Frontal cortex (tissue), 4 donors: ENCODE results near the gene AGBL4. TPM values are rescaled to one million over a fixed set of nuclear protein-coding genes. Genes with fewer than 3 reads are reported as not detected.
"Not testable (repeated sequence)": the region's sequence is repeated elsewhere in the genome, so short reads cannot be mapped to it uniquely, and the experiment has no call there.

Source experiments
- DNase-seq, 2 donors: peaks; one replicate each; pipeline ENCODE4 v3.0.0; 2012; ENCODE audit warnings: low spot score in 2 of 2
- FAIRE-seq: peaks from 2 replicates; lab custom pipeline; 2012; peaks lifted over from hg19 to GRCh38; lab: Jason Lieb, UNC
- total RNA-seq: library from RNA; depleted of rRNA; stranded (reverse); fragments of >200 nt; gene quantifications from one replicate; pipeline ENCODE4 v1.2.3, GENCODE V29; 2014
- donor health status: control.
- donor health status: control.
- donor health status: control.

The AGBL4 gene
- total RNA-seq, 1 donor from 2014 or later, result 3.3 TPM

GRCh38 chr1:49098866-49099265 lies 924.9 kb downstream of the AGBL4 start:
- FAIRE-seq, result no peak
- no peak for DNase-seq

GRCh38 chr1:49086327-49086726 lies 937.4 kb downstream of the AGBL4 start:
- DNase-seq (no peak), FAIRE-seq (no peak)

GRCh38 chr1:49085079-49085478 lies 938.7 kb downstream of the AGBL4 start:
- DNase-seq (no peak), FAIRE-seq (no peak)

DNA sequence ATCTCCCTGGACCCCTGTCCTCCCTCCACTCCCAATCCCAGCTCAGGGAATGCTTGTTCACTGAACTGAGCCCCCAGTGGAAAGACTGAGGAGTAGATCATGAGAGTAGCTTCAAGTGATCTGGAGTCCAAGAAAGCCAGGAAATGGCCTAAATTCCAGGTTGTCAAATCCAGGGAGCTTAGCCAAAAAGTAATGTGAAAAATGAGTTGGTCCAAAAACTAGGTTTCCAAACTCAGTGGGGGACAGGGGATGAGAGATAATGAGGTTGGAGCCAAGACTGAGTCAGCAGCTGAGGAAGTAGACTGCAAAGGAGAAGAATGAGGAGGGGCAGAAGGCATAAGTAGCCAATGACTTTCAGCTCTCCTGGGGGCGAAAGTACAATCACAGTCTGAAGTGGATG lies 963.0 kb downstream of the AGBL4 start:
- FAIRE-seq (no peak), DNase-seq (no peak)

DNA sequence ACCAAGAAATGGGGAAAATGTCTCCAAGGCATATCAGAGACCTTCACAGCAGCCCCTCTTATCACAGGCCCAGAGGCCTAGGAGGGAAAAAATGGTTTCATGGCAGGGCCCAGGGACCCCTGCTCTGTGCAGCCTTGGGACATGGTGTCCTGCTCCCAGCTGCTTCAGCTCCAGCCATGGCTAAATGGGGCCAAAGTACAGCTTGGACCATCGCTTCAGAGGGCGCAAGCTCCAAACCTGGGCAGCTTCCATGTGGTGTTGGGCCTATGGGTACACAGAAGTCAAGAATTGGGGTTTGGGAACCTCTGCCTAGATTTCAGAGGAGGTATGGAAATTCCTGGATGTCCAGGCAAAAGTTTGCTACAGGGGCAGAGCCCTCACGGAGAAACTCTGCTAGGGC lies 964.7 kb downstream of the AGBL4 start:
- DNase-seq (no peak), FAIRE-seq (no peak)

- DNase-seq (no peak), FAIRE-seq (no peak)
Measured at GRCh38 chr1:49052102-49052501, 971.7 kb downstream of the AGBL4 start.

DNA sequence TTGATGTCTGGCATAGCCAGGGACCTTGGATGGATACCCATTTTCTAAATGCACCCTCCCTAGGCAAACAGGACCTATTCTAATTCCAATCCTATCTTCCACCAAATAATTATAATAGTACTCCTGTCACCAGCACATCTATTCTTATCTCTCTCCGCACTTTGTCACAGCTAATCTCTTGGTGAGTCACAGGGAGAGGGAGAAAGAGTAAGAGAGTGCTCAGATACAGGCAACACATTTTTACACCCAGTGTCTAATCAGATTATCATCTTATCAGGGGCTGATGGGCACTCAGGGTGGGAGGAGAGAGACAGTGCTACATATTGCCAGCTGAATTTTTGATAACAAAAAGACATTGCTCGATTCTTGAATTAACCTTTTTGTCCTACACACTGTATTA lies 972.1 kb downstream of the AGBL4 start:
- FAIRE-seq (no peak), DNase-seq (no peak)

DNA sequence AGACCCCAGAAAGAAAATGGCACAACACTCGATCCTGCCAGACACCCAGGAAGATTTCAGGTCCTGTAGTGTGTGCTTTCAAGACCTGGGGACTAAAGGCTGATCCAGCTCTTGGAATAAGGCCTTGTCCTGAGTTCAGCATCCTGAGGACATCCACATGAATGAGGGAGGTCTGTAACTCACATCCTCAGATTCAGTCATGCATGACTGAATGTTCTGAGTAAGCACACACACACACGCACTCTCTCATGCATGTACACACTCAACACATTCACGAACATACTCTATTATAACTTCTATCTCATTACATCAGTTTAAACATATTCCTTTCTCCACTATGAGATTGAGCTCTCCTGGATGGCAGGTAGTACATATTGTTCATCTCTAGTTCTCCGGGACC lies 973.7 kb downstream of the AGBL4 start:
- FAIRE-seq (no peak), DNase-seq (no peak)

DNA sequence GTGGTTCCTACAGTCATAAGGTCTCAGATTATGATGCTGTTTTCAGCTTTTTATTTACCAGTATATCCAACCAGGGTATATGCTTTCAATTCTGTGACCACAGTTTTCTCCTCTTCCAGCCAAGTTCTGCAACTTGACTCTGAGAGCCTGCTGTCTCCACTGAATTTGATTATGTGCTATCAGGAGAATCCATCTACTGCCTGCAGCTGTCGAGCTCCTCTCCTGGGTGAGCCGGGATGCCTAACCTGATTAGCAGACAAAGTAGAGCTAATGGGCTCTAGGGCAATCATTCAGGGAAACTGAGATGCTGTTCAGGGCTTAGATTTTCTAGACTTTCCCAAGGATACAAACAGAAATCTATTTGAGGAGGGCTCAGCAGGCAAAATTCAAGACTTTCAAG lies 975.6 kb downstream of the AGBL4 start:
- no peak for DNase-seq
- FAIRE-seq, result no peak

DNA sequence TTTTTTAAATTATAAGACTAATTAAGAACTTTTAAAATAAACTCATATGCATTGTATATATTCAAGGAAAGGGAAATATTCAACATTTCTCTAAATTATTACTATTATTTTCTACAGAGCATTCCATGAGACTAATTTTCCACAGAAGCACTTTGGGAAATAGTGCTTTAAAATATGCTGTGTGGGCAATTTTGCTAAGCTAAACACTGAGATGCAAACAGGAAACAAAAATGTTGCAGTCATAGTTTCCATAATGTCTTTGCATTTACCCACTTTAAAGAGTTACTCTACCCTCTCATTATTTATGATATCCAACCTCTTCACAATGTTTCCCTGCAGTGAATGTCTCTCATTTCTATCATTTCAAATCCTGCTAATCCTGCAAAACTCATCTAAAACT lies 977.4 kb downstream of the AGBL4 start:
- DNase-seq (no peak), FAIRE-seq (no peak)

DNA sequence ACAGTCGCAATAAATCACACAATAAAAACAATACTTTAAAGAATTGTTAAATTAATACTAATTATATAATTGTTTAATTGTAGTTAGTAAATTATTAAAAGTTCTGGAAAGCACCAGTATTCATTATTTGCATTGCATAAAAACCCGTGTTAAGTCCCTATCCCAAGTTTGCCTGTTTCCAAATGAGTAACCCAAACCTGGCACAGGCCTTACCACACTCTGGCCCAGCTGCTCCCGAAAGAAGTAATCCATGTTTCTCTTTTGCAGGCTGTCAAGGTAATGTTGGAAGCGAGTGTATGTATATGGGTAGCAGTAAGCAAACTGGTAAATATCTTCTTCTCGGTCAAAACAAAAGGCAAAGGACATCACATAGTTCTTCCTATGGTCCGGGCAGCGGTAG lies 978.4 kb downstream of the AGBL4 start:
- FAIRE-seq (no peak), DNase-seq (no peak)

GRCh38 chr1:49036700-49037099 lies 987.1 kb downstream of the AGBL4 start:
- FAIRE-seq, result no peak

GRCh38 chr1:49028396-49028795 lies 995.4 kb downstream of the AGBL4 start:
- no peak for FAIRE-seq
- DNase-seq, result no peak

More at GRCh38 chr1:49036700-49037099, 987.1 kb downstream of the AGBL4 start:
- DNase-seq, result no peak

DNA sequence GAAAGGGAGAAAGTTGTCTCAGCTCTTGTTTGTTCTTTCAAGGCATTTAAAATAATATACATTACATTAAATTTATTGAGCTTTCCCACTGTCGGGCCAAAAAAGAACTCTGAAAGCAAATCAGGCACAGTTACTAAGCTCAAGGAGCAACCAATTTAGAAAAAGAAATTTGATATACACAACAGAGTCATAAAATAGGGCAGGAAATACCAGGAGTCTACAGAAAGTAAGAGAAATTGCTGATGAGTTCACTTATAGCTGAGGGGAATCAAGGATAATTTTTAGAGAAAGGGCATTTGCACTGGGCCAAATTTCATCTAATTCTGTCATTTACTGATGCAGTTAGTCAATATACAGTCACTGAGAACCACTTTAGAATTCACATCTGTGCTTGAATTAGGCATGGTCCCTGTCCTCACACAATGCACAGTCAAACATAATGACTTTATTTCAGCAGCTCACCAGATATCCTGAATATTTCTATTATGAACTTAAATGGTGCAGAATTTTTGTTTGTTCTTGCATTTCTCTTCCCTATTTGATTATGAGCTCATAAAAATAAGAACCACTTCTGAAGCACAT lies 997.4 kb downstream of the AGBL4 start:
- DNase-seq (no peak), FAIRE-seq (no peak)

GRCh38 chr1:49016030-49016977 lies 1007.5 kb downstream of the AGBL4 start:
- DNase-seq (no peak), FAIRE-seq (no peak)

- FAIRE-seq (no peak), DNase-seq (no peak)
Measured at GRCh38 chr1:49013079-49013478, 1010.7 kb downstream of the AGBL4 start.

- FAIRE-seq, result not testable (repeated sequence)
Measured at GRCh38 chr1:49002981-49003380, 1020.8 kb downstream of the AGBL4 start.

DNA sequence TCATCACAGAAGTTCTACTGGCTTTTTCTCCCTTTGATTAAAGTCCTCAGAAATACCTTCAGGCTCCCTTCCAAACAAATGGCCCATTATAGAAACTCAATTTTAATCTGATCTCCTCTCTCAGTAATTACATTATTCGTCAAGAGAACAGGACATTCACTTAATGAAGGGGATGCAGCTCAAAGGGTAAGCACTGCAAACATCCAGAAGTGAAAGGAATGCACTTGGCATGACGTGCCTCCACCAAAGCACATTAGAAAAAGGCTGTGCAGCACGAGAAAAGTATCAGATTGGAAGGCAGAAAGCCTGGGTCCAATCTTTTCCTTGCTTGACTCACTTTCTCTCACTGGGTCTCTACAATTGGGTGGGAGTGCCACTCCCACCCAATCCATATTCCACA lies 1024.4 kb downstream of the AGBL4 start:
- FAIRE-seq (no peak), DNase-seq (no peak)

More at GRCh38 chr1:49002981-49003380, 1020.8 kb downstream of the AGBL4 start:
- not testable (repeated sequence) for DNase-seq

DNA sequence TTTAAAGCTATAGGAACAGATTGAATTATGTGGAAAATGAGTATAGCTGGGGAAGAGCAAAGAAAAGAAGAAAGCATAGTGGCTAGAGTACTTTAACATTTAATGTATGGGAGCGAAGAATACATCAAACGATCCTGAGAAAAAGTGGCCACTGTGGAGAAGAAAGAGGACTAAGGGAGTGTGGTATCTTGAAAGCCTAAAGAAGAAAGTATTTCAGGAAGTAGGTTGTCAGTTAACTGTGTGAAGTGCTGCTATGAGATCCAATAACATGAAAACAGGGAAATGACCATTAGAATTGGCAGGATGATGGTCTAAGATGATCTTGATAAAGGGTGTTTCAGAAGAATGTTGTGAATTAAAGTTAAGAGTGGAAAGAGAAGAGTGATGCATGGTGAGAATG lies 1027.4 kb downstream of the AGBL4 start:
- FAIRE-seq (no peak), DNase-seq (no peak)

GRCh38 chr1:48988633-48989197 lies 1035.0 kb downstream of the AGBL4 start:
- DNase-seq (no peak), FAIRE-seq (no peak)

DNA sequence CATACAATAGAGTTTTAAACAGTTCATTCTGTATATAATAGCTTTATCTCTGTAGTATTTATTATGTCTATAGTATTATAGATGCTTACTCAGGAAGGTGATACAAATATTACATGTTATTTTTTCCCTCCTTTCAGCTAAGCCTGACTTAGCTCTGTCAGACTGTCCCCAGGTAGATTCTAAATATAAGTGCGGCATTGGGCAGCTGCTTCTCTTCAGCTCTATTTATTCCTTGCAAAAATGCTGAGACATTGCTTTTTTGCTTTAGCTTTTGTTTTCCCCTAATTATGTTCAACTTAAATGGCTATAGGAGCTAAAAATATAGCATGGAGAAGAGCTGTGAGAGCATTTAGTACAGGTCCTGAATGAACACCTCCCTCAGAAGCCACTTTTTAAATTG lies 1043.8 kb downstream of the AGBL4 start:
- no peak for FAIRE-seq
- DNase-seq, result no peak
